ENCODE results near the gene SLC45A1.

SLC45A1 gene

DNA sequence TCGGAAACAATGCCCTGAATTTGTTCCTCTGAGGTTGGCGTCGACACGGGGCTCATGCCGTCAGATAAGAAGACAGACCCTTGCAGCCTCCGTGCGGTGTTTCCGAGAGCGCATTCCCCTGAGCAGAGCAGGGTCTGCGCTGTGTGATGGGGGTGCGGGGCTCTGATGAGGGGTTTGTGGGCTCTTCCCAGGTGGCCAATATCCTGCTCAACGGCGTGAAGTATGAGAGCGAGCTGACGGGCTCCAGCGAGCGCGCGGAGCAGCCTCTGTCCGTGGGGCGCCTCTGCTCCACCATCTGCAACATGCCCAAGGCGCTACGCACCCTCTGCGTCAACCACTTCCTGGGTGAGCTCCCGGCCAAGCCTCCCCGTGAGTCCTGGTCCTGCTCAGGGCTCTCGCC, 17.3 kb downstream of the SLC45A1 start:
- no peak for DNase-seq (ENCODE audit: low spot score)

DNA sequence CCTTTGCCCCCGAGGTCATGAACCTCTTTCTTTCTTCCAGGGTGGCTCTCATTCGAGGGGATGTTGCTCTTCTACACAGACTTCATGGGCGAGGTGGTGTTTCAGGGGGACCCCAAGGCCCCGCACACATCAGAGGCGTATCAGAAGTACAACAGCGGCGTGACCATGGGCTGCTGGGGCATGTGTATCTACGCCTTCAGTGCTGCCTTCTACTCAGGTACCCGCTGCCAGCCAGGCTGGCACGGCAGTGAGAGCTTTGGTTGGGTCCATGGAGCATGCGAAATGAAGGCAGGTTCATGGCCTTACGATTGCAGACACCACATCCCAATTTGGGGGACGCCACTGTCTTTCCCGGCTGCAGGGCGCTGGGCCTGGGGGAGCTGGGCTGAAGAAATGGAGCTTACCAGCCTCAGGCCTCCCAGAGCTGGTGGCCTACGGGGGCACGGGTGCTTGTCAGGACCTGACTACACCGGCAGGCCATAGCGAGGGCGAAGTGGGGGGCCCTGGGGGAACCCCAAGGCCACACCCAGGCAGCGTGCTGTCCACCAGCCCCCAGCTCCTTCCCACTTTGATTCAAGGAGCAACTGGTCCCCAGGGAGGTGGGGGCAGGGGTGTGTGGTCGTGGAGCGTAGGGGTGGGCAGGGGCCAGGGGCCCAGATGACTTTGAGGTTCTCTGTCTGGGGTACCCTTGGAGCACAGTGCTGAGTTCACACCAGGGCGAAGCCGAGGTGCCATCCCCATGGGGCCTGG, 20.0 kb downstream of the SLC45A1 start:
- DNase-seq (ENCODE audit: low spot score): no peak

DNA sequence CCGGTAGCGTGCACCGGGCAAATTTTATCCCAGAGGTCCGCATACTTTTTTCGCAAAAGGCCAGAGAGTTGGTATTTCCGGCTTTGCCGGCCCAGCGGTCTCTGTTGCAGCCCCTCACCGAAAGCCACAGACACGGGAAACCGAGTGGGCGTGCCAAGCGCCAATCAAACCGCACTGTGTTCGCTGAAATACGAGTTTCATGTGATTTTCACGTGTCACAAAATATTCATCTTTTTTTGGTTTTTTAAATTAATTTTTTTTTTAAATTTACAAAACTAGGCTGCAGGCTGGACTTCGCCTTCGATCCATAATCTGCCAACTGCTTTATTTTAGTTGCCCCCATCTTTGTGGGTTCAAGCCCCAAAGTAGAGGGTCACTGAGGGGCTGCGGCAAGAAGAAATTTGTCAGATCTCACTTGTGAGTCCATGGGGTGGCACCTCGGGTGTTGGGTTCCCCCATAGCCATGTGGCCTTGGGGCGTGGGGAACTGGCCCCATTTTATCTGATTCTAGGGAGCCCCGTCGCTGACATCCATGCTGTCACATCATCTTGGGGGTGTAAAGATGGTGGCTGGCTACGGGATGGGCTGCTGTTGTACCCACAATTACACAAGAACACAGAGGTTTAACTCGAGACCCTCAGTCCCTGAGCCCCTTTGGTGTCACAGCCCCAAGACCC, 20.8 kb downstream of the SLC45A1 start:
- no peak for DNase-seq (ENCODE audit: low spot score)

DNA sequence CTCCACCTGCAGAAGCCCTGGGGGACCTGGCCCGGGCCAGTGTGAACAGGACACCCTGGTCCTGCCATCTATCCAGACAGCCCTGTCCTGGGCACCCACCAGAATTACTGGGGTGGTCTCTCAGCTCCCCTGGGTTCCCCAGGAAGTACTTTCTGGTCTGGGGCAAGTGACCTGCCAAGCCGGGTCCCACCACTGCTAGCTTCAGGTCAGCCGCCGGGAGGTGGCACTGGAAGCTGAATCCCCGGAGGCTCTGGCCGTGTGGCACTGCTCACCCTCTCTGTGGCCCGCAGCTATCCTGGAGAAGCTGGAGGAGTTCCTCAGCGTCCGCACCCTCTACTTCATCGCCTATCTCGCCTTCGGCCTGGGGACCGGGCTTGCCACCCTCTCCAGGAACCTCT, 21.3 kb downstream of the SLC45A1 start:
- no peak for DNase-seq (ENCODE audit: low spot score)

DNA sequence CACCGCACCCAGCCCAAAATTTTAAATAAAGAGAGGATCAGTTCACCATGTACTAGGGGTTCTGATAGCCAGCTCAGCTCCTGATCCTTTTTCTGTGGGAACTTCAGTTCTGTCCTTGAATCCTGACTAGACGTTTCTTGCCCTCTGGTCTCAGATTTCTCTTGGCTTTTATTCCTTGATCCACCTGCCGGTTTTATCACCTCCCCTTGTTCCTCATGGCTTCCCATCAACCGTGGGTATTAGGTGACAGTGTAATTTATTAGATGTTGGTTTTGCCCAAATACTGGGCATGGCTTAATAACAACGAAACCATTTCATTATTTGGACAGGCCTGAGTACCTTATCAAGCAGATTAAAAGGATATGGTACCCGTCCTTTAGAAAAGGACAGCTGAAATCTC, 22.5 kb downstream of the SLC45A1 start:
- no peak for DNase-seq (ENCODE audit: low spot score)

DNA sequence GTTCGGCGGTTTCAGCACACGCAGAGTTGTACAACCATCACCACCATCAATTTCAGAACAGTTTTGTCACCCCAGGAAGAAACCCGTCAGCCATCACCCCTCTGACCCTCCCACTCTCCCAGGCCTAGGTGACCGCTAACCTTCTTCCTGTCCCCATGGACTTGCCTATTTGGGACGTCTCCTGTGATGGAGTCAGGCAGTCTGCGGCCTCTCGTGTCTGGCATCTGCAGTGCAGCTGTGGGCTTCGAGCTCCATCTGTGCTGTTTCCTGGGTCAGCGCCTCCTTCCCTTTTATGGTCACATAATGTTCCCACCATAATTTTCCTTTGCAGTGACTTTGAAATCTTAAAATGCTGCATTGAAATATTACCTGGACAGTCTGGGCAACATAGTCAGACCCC, 24.4 kb downstream of the SLC45A1 start:
- no peak for DNase-seq (ENCODE audit: low spot score)

DNA sequence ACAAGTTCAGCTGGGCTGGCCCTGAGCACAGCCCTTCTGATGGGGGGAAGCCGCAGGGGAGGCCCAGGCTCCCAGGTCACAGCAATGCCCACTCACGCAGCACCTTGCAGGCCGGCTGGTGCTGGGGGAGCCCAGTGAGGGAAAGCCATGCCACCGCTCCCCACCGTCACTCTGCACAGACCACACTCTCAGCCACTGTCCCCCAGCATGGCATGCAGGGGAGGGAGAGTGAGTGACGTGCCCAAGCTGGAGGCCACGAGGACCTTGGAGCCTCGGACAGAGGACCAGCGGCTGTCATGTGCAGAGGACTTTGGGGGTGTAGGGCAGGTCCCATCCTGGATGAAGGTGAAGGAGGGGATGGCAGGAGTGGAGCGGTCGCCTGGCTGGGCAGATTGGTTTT, 25.1 kb downstream of the SLC45A1 start:
- no peak for DNase-seq (ENCODE audit: low spot score)

DNA sequence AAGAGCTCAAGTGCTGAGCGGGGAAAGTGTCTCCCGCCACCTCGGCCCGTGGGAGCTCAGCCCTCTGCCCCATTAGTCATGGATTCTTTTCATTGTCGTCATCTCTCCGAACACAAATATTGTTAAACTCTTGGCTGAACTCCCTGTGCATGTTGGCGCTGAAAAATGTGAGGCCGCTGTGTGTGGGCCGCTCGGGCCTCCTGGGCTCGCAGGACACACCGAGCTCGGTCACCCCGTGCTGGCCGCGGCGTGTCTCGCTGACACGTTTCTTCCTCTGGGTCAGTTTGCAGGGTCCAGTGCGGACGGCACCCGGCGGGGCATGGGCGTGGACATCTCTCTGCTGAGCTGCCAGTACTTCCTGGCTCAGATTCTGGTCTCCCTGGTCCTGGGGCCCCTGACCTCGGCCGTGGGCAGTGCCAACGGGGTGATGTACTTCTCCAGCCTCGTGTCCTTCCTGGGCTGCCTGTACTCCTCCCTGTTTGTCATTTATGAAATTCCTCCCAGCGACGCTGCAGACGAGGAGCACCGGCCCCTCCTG, 25.6 kb downstream of the SLC45A1 start:
- peak; percentile 30 for DNase-seq (ENCODE audit: low spot score)

DNA sequence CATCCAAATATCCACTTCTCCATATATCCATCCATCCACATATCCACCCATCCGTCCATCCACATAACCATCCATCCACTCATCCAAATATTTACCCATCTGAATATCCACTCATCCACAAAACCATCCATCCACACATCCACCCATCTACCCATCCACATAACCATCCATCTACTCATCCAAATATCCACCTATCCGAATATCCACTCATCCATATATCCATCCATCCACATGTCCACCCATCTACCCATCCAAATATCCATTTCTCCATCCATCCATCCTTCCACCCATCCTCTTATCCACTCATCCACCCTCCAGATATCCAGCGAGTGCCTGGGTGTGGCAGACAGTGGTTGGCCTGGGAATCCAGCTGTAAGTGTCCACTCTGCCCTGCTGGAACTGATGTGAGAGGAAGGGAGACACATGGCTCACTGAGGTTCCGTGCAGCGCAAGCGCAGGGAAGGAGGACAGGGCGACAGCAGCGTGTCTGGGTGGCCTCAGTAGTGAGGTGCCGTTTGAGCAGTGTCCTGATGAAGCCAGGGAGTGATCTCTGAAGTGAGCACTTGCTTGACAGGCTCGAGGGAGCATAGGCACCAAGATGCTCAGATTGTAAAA, 27.1 kb downstream of the SLC45A1 start:
- no peak for DNase-seq (ENCODE audit: low spot score)

DNA sequence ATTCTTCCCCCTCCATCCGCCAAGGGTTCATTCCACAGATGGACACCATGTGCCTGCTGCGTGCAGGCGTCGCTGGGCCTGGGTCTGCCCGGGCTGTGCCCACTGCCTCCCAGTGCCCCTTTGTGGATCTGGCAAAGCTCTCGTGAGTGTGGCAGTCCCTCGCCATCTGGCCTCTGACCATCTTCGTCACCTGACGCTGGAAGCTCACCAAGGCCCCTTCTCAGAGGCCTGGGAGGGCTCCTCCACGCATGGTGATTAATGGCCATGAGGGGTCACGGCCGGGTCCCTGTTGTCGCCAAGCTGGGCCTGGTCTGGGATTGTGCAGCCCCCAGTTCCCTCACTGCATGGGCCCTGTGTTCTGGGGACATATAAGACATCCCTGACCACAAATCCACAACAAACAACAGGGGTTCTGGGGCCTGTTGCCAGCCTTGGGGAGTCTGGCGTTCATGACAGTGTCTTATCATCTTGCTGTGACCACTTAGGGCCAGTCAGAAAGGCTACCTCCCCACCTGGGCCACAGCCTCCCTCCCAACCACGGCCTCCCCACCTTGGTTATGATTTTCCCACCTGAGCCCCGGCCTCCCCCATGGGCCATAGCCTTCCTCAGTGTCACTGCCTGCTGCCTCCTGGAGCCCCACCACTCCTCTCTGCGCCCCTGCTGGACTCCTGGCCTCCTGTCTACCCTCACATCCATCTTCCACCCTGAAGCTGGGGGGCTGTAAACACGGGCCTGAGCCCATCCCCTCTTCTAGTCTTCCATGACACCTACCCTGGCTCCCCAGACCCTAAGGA, 27.9 kb downstream of the SLC45A1 start:
- no peak for DNase-seq (ENCODE audit: low spot score)

DNA sequence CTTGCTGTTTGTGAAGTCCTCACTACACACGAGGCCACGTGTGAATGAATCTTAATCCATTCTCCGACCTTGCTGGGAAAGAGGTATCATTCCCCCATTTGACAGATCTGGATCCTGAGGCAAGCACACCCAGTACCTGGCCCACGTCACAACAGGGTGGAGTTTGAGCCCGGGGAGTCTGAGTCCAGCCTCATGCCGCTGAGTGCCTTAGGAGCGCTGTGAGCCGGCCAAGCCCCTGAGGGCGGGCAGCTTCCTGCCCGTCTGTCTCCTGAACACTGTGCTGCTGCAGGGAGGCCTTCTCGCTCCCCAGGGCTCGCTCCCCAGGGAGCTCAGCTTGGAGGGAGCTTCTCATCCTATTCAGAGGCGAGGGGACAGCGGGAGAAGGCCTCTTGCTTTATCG, 29.7 kb downstream of the SLC45A1 start:
- no peak for DNase-seq (ENCODE audit: low spot score)

DNA sequence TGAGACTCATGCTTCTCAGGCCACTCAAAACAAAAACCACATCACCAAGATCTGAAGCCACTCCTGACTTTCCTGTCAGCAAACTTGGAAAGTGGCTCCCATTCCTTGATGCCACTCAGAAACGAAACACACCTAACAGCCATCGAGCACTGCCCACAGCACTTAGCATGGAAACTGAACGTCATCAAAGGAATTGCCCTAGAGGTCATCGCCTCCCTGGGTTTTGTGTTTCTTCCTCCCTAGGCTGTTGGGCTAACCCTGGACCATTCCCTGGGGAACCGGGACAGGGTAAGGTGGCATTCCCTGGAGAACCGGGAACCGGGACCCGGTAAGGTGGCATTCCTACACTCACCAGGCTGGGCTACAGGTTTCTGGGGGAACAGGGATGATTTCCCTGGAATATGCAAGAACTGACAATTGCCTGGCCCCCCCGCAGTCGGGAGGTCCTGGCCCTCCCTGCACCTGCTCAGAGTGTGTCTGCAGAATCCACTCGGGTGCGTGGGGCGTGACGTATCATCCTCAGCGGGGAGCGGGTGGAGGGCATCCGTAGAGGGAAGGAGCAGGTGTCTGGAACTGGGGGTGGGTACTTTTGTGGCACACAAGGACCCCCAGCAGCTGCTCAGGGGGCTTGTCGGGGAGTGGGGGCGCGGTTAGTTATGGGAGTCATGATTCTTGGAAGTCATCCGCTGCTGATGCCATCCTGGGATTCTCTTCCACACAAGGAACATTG, 30.3 kb downstream of the SLC45A1 start:
- no peak for DNase-seq (ENCODE audit: low spot score)

DNA sequence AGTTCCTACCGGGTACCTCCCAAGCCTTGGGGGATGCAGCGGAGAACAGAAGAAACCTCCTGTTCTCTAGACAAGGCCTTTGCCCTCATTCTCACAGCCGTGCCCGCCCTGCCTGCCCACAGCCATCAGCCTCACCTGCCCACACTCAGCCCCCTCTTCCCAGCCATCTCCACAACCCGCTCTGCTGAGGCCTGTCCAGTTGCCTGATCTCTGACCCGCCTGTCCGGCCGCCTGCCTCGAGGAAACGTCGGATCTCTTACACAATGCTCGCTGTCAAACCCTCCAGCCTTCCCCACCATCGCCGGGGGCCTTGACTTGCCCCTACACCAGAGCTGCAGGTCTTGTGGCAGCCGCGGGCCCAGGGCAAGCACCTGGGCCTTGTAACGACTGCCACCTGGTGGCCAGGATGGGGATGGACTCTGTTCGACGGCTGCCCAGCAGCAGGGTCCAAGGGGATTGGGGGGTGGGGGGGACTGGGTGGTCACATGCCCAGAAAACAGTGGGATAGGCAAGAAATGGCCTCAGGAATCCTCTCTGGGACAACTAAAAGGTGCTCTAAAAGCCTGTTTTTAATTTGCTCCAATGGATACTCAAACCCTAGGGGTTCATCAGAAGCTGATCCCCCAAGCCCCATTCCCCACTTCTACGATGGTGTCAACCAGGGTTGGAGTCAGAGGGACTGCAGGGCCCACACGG, 31.0 kb downstream of the SLC45A1 start:
- no peak for DNase-seq (ENCODE audit: low spot score)

DNA sequence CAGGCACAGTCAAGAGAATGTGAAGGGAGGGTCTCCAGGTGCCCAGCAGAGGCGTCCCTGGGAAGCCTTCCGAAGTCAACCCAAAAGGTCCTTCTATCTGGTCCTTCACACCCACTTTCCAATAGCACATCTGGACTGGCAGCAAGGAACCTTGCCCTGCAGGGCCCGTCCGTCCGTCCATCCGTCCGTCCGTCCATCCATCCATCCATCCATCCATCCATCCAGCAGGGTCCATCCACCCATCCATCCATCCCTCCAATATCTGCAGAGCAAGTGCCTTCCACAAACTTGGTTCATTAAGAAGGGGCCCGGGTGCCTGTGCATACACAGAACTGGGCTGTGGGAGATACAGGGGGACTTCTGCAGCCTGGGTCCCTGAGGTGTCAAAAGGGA, 31.6 kb downstream of the SLC45A1 start:
- DNase-seq (ENCODE audit: low spot score): no peak

DNA sequence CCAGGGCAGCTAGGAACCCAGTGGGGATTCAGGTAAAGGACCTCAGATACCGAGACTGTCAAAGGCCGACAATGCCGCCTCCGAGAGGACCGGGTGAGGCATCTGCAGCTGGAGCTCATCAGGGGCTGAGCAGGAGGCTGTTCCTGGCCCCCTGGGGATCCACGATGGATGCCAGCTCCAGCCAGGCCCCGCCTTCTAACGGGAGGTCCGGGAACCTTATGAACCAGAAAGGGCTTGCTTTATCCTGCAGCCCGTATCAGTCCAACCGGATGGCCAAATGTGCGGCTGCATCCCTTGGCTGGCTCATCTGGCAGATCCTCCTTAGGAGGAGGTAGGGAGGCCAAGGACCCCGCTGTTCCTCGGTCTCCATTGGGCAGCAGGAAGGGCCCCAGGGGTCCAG, 32.0 kb downstream of the SLC45A1 start:
- DNase-seq (ENCODE audit: low spot score): no peak

DNA sequence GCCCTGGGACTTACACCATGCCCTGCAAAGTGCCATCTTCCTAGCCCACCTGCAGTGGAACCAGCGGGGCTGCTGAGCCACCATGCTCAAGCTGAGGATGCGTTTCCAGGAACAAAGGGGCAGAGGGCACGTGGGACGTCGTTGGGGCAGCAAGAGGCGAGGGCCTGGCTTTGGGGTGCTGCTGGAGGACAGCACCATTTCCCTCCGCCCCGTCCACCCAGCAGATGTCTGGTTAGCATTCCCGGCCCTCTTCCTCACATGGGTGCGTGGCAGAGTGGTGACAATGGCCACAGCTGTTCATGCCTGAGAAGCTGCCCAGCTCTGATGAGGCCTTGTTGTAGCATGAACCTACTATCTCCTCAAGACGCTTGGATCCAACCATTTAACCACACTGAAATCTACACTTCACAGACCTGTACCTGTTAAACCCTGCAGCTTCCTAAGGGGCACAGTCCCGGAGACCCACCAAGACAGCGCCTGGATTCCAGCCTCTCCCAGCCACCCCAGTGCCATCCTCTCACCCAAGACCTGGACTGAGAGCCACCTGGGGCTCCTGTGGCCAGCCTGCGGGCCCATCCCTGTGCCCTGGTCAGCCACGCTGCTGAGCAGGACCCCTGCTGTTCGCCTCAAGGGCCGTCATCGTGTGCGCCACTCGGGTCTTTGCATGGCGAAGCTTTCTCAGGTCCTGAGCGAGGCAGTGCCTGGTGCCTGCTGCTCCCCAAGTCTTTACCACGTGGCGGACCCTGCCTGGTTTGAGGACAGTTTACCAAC, 33.2 kb downstream of the SLC45A1 start:
- DNase-seq (ENCODE audit: low spot score): no peak

DNA sequence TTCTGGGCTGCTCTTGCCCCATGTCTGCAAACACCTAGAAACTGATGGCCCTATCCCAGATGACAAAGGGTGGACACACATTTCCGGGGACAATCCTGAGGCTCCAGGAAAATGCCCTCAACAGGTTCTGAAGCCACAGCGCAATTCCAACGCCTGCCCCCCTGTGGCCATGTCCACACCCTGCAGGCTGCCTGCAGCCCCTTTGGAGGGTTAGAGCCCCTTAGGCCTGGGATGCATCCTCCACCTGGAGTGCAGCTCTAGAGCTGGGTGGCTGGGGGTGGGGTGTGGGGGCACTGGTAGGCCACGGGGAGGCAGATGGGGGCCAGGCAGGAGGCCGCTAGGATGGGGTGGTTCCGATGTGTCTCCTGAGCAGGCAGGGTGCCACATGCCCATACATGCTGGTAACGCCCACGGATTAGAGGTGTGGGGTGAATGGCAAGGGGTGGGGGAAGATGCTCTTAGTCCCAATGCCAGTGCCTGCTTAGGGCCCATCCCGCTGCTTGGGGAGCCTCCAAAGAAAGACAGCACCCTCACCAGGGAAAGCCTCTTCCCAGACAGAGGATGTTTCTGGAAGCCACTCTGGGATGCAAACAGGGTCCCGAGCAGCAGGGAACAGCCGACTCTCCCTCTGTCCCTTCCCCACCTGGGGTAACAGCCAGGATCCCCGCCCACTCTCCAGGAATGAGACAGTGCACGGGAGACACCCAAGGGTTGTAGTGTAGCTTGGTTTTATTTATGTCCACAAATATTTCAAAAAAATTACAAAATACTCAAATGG, 34.0 kb downstream of the SLC45A1 start:
- no peak for DNase-seq (ENCODE audit: low spot score)

DNA sequence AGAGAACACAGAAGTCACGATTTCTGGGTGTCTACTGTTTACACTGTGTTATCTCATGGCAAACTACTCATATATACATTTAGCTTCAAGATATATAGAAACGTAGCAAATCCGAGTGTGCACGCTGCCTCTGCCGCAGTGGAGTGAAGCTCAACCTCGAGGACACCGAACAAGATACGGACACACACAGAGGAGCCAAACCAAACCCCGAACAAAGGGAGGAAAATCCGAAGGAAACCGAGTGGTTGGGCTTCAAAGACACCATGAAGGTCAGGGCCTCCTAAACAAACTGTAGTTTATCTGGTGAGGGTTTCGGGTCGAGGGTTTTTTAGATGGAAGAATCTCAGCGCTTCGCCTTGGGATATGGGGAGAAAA, 34.5 kb downstream of the SLC45A1 start:
- DNase-seq (ENCODE audit: low spot score): no peak
